Activated T-helper 9 cell treated with anti-CD3 and anti-CD28 coated beads, Interleukin-2, amount 50 U/mL, for 16 hours (primary cell): ENCODE results near the gene MVB12B.

Experiments used
- DNase-seq: peaks from one replicate; pipeline ENCODE4 v3.0.0-alpha.2; 2020; ENCODE audit warnings: low read depth

The MVB12B gene

GRCh38 chr9:126431077-126431742 is 104.6 kb downstream of the MVB12B start:
- DNase-seq: no peak

GRCh38 chr9:126432659-126433058 is 106.0 kb downstream of the MVB12B start:
- no peak for DNase-seq

- no peak for DNase-seq
Observed at GRCh38 chr9:126435105-126435504, 108.5 kb downstream of the MVB12B start.

- DNase-seq: no peak
Observed at GRCh38 chr9:126435626-126436025, 109.0 kb downstream of the MVB12B start.

- no peak for DNase-seq
Observed at GRCh38 chr9:126436545-126437267, 110.1 kb downstream of the MVB12B start.

- no peak for DNase-seq
Observed at GRCh38 chr9:126437268-126437666, 110.6 kb downstream of the MVB12B start.

GRCh38 chr9:126437701-126438100 is 111.1 kb downstream of the MVB12B start:
- no peak for DNase-seq

GRCh38 chr9:126438741-126439401 is 112.2 kb downstream of the MVB12B start:
- DNase-seq: no peak

GRCh38 chr9:126439402-126439765 is 112.8 kb downstream of the MVB12B start:
- no peak for DNase-seq

- no peak for DNase-seq
Observed at GRCh38 chr9:126439883-126440653, 113.4 kb downstream of the MVB12B start.

GRCh38 chr9:126440940-126441339 is 114.3 kb downstream of the MVB12B start:
- DNase-seq: no peak

GRCh38 chr9:126442636-126443035 is 116.0 kb downstream of the MVB12B start:
- no peak for DNase-seq

- no peak for DNase-seq
Observed at GRCh38 chr9:126443144-126443543, 116.5 kb downstream of the MVB12B start.

- no peak for DNase-seq
Observed at GRCh38 chr9:126448136-126448535, 121.5 kb downstream of the MVB12B start.

GRCh38 chr9:126448865-126449577 is 122.4 kb downstream of the MVB12B start:
- DNase-seq: no peak

- no peak for DNase-seq
Observed at GRCh38 chr9:126449725-126450667, 123.4 kb downstream of the MVB12B start.

- no peak for DNase-seq
Observed at GRCh38 chr9:126450668-126451205, 124.1 kb downstream of the MVB12B start.

GRCh38 chr9:126451316-126451885 is 124.8 kb downstream of the MVB12B start:
- DNase-seq: no peak

GRCh38 chr9:126452106-126452505 is 125.5 kb downstream of the MVB12B start:
- DNase-seq: no peak
